Coronary artery (tissue), 2 donors: ENCODE data around the gene SNED1.

ENCODE experiments used
- DNase-seq: peaks from one replicate; pipeline ENCODE4 v3.0.0-alpha.2; 2017; ENCODE audit warnings: low spot score
- H3K27ac ChIP-seq, 2 donors: fragments of 200-600 bp; sonication (generic); one replicate each; pipeline ENCODE4 v1.5.1; 2016 to 2019
- H3K4me3 ChIP-seq: fragments of 200-600 bp; sonication (generic); 2 replicates; pipeline ENCODE4 v1.5.1; 2016; ENCODE audit warnings: mild to moderate bottlenecking, moderate library complexity
- CTCF ChIP-seq: fragments of 200-600 bp; sonication (generic); IDR thresholded peaks from one replicate; pipeline ENCODE4 v1.5.1; 2019; ENCODE audit warnings: antibody characterized with exemption

SNED1 gene

GRCh38 chr2:241132538-241133435, 134.4 kb downstream of the SNED1 start:
- no peak for DNase-seq
- Histone ChIP-seq H3K27ac (no peak overlapping the region), H3K4me3 (no peak overlapping the region)
- TF ChIP-seq CTCF, result no peak

DNA sequence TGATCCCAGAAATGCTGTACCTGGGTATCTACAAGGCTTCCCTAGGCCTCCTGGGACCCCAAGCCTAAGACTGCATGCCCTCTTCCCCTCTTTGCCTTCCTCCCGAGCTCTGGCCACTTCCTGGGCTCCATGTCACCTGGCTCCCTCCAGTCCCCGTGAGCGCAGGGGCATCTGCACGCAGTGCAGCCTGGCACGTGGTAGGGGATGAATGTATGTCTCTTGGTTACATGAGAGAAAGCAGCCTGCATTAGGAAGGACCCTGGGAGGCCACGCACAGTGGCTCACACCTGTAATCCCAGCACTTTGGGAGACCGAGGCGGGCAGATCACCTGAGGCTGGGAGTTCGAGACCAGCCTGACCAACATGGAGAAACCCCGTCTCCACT, 135.0 kb downstream of the SNED1 start:
- DNase-seq, result no peak
- Histone ChIP-seq H3K27ac (no peak overlapping the region), H3K4me3 (no peak overlapping the region)
- TF ChIP-seq CTCF, result no peak

DNA sequence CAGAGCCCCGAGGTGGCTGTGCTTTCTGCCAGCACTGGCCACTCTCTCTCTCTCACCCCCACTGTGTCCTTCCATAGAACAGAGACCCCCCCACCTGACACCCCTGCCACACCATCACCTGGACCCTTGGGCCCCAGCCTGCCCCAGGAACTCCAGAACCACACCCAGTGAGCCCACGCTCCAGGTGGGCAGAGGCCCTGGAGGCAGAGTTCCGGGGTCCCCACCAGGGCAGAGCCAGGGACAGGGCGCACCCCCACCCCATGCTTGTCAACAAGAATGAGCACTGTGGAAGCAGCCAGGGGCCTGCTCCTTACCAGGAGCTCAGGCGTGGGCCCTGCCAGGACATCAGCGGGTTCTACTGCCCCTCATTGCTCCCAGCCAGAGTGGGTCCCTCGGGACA, 136.3 kb downstream of the SNED1 start:
- TF ChIP-seq CTCF, result no peak
- Histone ChIP-seq H3K27ac (no peak overlapping the region), H3K4me3 (no peak overlapping the region)
- no peak for DNase-seq

DNA sequence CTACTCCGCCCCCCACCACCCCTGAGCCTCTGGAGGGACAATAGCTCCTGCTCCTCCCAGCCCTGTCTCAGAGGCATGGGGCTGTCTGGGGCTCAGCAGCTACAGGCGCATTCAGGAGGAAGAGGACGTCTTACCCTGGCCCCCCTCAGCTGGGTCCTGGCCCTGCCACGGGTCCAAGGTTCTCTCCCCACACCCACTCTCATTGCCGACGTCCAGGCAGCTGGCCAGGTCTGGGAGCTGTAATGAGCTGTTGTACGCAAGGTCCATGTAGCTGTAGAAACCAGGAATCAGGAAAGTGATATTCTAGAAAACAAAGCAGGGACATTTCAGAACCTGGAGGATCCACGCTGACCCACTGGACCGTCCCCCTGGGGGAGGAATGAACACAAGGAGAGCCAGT, 137.3 kb downstream of the SNED1 start:
- no peak for DNase-seq
- Histone ChIP-seq H3K4me3 (no peak overlapping the region), H3K27ac (no peak overlapping the region)
- TF ChIP-seq CTCF, result no peak

DNA sequence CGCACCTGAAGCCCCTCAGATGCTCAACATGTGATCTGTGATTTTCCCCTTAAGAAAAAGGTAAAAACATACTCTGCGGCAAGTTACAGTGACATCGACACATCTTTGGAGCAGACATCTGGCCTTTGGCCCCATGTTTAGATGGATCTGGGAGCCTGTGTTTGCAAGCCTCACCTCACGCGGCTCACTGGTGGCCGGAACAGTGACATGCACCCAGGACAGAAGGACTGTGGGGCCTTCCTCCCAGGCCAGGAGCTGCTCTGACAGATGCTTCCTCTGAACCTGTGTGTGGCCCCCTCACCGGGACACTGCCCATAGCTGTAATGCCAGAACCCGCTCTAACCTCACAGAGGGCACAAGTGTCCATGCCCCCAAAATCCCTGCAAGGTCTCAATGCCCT, 137.8 kb downstream of the SNED1 start:
- Histone ChIP-seq H3K4me3 (no peak overlapping the region), H3K27ac (no peak overlapping the region)
- DNase-seq, result no peak
- TF ChIP-seq CTCF, result no peak

GRCh38 chr2:241136661-241137260, 138.3 kb downstream of the SNED1 start:
- no peak for TF ChIP-seq CTCF
- DNase-seq, result no peak
- Histone ChIP-seq H3K4me3 (no peak overlapping the region), H3K27ac (no peak overlapping the region)
